Dermis microvascular lymphatic vessel endothelial cell (primary cell): Measurements from ENCODE around the gene CNOT4. TPM values are rescaled to one million over a fixed set of nuclear protein-coding genes. Genes with fewer than 3 reads are reported as not detected.
"Not testable (repeated sequence)": the region's sequence is repeated elsewhere in the genome, so short reads cannot be mapped to it uniquely, and the experiment has no call there.

Experiments used
- DNase-seq, 2 donors: peaks; one replicate each; pipeline versions ENCODE4 v3.0.0 to v3.0.0-alpha.2; 2010; ENCODE audit warnings: low read depth in 2 of 2
- total RNA-seq: library from RNA; depleted of rRNA; stranded (reverse); fragments of >200 nt; gene quantifications from 2 replicates; pipeline ENCODE4 v1.2.1, GENCODE V29; 2014

CNOT4 gene
- total RNA-seq, 1 donor from 2014 or later = 5.8 TPM

- DNase-seq = no peak
Observed at GRCh38 chr7:135514856-135515255, 5.0 kb upstream of the CNOT4 start.

DNA sequence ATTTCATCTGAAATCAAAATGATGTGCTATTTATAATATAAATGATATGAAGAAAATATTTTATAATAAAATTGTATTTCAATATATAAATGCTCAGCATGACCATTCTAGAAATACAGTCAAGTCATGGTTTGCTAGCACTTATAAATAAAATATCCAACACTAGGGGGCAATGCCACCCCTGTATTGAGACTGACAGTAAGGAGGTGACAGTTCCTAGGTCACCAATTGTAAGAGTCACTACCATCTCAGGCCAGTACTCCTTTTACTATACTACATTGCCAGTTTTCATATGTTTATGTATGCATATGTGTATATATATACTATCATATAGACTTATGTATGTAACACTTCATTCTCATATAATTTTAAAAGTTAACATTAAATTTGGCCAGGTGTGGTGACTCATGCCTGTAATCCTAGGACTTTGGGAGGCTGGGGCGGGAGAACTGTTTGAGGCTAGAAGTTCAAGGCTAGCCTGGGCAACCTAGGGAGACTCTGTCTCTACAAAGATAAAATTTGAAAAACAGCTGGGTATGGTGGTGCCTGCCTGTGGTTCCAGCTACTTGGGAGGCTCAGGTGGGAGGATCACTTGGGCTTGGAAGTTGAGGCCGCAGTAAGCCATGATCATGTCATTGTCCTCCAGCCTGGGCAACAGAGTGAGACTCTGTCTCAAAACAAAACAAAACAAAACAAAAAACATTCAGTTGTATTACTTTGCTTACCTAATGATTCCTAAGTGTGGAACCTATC is 2.4 kb upstream of the CNOT4 start:
- DNase-seq = peak; percentile 69 to 84

- peak in 1 of 2 donors; percentile 37 for DNase-seq
Observed at GRCh38 chr7:135510592-135511183, 786 bp upstream of the CNOT4 start.

DNA sequence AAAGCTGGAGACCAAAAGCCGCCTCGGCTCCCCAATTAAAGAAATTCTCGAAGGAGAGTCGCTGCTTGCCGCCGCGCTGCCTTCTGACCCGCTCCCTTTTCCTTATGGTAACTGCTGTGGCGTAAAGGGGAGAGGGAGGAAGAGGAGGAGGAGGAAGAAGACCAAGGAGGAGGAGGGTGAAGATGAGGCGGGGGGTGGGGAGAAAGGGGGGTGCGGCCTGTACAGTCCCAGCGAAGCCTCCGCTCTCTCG is 388 bp downstream of the CNOT4 start:
- DNase-seq = peak in 1 of 2 donors; percentile 63

DNA sequence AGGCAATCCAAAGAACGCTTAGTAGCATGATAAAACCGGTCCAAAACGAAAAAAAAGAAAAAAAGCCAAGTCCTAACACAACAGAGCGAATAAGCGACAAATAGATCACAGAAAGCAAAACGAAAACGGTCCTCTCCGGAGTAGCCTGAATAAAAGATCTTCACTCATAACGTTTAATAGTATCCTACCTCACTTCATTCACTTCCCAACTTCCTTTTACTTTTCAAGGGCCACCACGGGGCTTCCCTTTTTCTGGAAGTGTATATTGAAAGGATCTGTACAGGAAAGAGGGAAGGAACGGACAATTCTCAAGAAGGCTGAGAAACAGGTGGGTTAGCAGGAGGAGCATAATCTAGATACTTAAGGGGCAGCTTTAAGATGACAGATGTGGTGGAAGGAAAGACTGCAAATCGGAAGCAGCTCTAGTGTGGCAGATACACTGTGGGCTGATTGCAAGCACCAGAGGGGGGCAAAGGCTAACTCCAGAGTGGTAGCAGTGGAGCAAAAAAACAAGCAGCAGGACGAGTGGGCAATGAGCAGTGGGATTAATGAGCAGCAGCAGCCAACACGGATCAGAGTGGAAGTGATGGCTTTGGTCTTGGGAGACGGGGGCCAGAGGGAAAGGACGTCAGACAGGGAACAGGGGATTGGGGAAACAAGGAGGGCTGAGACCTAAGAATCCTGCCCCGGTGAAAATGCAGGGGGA is 866 bp downstream of the CNOT4 start:
- DNase-seq = peak in 1 of 2 donors; percentile 47

DNA sequence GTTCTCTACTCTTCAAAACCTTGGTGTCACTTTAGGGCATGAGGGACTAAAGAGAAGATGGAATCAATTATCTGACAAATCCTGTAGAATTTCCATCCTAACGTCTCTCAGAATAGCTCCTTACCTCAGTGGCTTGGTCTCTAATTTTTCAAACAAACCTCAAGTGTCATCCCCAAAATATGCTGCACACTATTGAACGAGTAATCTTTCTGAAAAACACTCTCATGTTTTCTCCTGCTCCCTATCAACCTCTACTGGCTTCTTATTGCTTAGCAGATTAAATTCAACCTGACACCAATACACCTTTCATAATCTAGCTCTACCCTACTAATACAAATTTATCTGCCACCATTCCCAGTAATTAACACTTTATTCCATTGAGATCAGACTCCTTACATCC is 8.5 kb downstream of the CNOT4 start:
- no peak for DNase-seq

DNA sequence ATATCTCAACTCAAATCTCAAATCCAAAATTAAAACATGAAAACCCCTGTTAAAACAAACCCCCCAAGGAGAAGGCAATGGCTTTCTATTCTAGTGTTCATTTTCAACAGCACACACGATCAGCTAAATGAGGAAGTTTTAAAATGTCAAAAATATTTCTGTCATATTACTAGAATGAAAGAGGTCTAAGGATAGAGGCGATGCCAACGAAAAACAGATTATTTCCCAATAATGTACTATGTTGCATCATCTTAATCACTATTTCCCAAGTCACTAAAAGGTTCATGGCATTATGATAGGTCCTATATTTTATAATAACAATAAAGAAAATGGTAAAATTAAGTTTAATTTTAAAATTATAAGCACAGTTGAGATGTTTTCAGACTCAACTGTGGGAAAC is 10.1 kb downstream of the CNOT4 start:
- no peak for DNase-seq

- DNase-seq = not testable (repeated sequence)
Observed at GRCh38 chr7:135497161-135497560, 12.7 kb downstream of the CNOT4 start.

DNA sequence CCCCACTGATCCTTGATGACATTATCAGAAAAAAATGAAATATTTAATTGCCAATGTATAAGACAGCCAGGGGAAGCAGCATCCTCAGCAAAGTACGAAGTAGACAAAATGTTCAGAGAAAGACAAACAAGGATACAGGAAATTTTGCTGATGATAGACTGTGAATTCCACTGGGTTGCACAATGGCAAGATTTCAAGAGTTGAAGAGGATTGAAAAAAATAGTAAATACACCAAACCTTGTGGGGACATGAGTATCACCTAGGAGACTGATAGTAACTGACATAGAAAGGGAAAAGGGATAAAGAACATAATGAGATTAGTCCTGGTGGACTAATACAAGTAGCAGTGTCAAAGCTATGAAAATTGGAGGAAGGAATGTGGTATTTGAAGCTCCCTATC is 16.5 kb downstream of the CNOT4 start:
- no peak for DNase-seq

GRCh38 chr7:135492151-135492550 is 17.8 kb downstream of the CNOT4 start:
- no peak for DNase-seq

DNA sequence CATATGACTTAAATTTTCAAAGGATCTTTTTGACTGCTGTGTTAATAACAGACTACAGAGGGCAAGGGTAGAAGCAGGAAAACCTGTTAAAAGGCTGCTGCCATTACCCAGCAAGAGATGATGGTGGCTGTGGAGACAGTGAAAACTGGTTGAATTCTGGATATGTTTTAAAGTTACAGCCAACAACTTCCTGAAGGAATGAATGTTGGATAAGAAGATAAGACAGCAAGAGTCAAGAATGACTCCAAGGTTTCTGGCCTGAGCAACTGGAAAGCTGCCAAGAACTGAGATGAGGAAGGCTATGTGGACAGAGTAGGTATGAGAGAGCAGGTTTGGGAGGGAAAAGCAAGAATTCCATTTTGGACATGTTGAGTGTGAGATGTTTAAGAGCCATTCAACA is 19.1 kb downstream of the CNOT4 start:
- DNase-seq = peak in 1 of 2 donors; percentile 46

DNA sequence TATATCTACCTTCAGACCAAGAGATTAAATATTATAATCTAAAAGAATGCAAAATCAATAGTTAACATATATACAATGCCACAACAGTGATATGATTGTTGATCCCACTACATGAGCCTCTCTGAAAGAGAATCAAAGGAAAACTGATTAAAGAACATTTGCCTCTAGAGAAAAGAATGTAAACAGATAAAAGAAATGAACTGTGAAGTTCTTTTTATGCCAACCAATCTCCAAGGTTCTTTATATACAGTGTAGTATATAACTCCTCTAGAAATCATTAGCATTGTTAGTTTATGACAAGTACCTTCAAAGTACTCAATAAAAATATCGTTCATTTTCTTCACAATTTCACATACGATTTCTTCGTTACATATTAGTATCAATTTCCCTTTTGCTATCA is 20.1 kb downstream of the CNOT4 start:
- DNase-seq = no peak

DNA sequence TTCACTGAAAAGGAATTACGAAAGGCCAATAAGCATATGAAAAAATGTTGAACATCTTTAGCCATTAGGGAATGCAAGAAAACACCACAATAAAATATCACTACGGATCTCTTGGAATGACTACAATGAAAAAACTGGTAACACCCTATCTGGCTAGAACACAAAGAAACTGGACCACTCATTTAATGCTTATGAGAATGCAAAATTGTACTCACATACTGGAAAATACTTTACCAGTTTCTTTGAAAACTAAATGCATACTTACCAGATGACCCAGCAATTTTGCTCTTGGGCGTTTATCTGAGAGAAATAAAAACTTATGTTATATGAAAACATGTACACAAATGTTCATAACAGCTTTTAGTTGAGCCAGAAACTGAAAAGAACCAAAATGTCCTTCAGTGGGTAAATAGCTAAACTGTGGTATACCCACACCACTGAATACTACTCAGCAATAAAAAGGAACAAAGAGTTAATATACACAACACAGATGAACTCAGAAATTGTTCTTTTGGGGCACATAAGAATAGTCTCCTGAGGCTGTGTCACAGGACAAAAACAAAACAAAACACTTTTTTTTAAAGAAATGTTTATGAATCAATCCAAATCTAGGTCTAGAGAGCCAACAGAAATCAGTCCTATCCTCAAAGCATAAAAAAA is 23.5 kb downstream of the CNOT4 start:
- no peak for DNase-seq

GRCh38 chr7:135481598-135481979 is 28.3 kb downstream of the CNOT4 start:
- DNase-seq = no peak

- DNase-seq = no peak
Observed at GRCh38 chr7:135480966-135481597, 28.8 kb downstream of the CNOT4 start.

DNA sequence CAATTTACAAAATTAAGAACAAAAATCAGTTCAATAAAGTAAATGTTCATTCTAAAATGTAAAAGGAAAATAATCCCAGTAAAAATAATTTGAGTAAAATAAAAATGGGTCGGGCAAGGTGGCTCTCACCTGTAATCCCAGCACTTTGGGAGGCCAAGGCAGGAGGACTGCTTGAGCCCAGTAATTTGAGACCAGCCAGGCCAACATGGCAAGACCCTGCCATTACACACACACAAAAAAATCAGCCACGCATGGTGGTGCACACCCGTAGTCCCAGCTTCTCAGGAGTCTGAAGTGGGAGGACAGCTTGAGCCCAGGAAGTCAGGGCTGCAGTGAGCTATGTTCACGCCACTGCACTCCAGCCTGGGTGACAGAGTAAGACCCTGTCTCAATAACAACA is 34.4 kb downstream of the CNOT4 start:
- DNase-seq = no peak

- DNase-seq = not testable (repeated sequence)
Observed at GRCh38 chr7:135469705-135470104, 40.2 kb downstream of the CNOT4 start.

DNA sequence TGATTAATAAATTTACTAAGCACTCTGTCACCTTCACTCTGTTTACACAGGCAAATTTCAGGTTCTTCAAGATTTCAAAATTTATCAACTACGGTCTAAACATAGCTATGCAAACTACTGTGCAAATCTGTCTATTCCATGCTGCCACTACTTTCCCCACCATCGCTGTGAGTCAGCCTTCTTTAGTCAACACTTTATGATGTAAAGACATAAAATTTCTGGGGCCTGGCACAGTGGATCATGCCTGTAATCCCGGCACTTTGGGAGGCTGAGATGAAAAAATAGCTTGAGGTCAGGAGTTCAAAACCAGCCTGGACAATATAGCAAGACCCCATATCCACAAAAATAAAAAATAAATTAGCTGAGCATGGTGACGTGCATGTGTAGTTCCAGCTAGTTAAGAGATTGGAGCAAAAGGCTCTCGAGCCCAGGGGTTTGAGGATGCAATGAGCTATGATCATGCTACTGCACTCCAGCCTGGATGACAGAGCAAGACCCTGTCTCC is 42.6 kb downstream of the CNOT4 start:
- no peak for DNase-seq

DNA sequence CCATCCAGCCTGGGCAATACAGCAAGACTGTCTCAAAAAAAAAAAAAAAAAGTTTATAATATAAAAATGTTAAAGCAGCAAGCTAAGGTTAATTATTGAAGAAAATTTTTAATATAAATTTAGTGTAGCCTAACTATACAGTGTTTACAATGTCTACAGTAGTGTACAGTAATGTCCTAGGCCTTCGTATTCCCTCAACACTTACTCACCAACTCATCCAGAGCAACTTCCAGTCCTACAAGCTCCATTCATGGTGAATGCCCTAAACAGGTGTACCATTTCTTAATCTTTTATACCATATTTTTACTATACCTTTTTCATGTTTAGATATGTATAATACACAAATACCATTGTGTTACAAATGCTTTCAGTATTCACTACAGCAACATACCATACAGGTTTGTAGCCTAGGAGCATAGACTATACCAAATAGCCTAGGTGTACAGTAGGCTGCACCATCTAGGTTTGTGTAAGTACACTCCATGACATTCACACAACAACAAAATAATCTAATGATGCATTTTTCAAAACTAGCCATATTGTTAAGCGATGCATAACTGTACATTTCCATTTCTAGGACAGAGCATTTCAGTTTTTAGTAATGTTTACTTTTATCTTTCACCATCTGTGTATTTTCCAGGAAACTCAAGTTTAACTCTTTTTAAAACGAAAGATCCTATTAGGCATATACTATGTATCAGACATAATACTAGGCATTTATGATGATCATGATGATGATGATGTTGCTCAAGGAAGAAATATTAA is 43.3 kb downstream of the CNOT4 start:
- no peak for DNase-seq

- no peak for DNase-seq
Observed at GRCh38 chr7:135463908-135464307, 46.0 kb downstream of the CNOT4 start.

GRCh38 chr7:135459951-135460567 is 49.8 kb downstream of the CNOT4 start:
- DNase-seq = no peak
